Fibroblast of skin of abdomen (primary cell): ENCODE data around the gene MUC5AC.
"Not testable (repeated sequence)": the region's sequence is repeated elsewhere in the genome, so short reads cannot be mapped to it uniquely, and the experiment has no call there.

Source experiments
- DNase-seq: peaks from one replicate; pipeline ENCODE4 v3.0.0-alpha.2; 2013

MUC5AC gene

DNA sequence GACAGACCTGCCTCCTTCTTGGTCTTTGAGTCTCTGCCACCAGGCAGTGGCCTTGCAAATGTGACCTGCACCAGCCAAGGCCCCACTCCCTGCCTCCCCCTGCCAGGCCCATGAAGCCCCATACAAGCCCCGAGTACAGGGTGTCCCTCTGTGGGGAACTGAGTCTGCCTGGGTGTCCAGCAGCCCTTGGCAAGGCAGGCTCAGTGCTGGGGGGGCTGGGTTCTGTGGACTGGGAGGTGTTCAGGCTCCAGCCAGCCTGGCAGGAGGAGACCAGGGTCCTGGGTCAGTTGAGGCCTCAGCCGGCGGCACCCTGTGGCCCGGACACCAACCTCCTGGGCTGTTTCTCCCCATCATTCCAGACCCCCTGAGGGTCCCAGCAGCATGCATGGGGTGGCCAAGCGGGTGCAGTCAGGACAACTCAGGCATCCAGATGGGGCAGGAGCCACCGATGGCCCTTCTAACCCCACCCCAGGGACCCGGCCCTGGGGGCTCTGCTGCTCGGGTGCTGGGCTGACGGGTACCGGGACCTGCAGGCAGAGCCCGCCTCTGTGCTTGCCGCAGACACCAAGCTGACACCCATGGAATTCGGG lies 5.7 kb downstream of the MUC5AC start:
- DNase-seq, result no peak

DNA sequence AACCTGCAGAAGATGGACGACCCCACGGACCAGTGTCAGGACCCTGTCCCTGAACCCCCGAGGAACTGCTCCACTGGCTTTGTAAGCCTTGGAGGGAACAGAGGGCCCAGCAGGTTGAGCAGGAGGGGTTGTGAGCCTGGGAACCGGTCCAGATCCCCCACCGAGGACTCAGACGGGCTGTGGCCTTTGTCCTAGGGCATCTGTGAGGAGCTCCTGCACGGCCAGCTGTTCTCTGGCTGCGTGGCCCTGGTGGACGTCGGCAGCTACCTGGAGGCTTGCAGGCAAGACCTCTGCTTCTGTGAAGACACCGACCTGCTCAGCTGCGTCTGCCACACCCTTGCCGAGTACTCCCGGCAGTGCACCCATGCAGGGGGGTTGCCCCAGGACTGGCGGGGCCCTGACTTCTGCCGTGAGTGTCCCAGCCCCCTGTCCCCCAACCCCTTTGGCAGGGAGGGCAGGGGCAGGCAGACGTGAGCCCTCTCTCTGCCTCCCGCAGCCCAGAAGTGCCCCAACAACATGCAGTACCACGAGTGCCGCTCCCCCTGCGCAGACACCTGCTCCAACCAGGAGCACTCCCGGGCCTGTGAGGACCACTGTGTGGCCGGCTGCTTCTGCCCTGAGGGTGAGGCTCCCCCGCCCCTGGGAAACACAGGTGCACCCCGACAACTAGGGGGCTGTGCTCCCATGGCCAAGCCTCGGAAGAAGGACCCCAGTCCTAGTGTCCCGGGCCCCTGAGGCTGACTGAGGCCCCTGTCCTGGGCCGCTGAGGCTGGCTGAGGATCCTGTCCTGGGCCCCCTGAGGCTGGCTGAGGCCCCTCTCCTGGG lies 6.4 kb downstream of the MUC5AC start:
- no peak for DNase-seq

DNA sequence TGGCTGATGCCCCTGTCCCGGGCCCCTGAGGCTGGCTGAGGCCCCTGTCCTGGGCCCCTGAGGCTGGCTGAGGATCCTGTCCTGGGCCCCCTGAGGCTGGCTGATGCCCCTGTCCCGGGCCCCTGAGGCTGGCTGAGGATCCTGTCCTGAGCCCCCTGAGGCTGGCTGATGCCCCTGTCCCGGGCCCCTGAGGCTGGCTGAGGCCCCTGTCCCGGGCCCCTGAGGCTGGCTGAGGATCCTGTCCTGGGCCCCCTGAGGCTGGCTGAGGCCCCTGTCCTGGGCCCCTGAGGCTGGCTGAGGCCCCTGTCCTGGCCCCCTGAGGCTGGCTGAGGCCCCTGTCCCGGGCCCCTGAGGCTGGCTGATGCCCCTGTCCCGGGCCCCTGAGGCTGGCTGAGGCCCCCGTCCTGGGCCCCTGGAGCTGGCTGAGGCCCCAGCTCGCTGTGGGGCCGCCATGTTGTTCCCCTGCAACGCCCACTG lies 7.1 kb downstream of the MUC5AC start:
- not testable (repeated sequence) for DNase-seq

DNA sequence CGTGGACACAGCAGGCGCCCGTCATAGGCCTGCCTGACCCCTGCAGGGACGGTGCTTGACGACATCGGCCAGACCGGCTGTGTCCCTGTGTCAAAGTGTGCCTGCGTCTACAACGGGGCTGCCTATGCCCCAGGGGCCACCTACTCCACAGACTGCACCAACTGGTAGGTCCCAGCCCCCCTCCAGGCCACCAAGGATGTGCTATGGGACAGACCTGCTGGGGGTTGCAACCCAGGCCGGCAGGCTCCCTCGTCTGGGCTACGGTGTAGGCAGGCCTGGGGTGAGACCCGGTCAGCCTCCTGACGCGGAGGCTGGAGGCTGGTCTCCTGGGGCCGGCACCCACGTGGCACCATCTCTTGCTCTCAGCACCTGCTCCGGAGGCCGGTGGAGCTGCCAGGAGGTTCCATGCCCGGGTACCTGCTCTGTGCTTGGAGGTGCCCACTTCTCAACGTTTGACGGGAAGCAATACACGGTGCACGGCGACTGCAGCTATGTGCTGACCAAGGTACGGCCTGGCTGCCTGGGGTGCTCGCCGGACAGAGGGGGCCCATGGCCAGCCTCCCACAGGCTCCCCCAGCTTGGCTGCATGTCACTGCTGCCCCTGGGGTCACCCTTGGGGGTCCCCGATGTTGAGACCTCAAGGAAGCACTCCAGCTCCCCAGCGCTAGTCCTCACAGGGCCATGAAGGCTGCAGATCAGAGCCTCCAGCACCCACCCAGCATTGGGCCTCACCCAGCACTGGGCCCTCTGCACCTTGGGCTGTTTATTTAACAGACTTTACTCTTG lies 7.7 kb downstream of the MUC5AC start:
- DNase-seq, result no peak

DNA sequence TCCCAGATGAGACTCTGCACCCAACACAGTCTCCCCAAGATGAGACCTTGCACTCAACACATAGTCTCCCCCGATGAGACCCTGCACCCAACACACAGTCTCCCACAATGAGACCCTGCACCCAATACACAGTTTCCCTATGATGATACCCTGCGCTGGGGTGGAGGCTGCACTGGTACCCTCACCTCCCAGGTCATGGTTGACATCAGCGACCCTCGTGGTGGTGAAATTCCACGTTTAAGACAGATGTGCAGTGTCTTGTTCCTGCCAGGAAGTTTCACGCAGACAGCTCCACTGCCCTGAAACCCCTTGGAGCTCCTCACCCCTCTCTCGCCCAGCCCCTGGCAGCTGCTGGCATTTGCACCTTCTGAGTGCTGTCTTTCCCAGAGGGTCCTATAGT lies 9.5 kb downstream of the MUC5AC start:
- DNase-seq, result no peak

DNA sequence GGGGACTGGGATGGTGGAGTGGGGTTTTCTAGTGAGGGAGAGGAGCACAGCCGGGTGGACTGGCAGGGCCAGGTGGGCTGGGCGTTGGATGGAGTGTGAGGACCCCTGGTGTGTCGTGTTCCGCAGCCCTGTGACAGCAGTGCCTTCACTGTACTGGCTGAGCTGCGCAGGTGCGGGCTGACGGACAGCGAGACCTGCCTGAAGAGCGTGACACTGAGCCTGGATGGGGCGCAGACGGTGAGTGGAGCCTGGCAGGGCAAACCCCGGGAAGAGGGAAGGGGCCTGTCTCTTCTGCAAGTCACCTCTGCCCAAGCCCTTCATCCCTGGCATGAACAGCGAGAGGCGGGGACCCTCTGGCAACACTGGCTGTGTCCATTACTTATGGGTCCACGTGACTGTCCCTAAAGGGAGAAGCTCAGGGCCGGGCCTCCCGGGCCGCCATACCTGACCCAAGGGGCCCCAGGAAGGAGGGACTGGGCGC lies 10.0 kb downstream of the MUC5AC start:
- DNase-seq, result no peak

DNA sequence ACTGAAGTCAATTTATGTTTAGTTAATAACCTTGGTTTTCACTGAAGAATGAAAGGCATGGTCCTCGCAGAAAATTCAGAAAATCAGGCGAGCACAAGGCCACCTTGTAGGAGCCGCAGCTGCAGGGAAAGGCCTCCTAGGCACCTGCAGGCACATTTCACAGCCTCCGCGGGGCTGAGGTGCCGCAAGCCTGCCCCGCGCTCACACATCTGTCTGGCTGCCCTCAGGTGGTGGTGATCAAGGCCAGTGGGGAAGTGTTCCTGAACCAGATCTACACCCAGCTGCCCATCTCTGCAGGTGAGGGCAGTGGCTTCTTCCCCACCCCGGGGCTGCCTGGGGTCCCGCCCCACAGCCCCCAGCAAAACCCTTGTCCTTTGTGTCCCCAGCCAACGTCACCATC lies 10.5 kb downstream of the MUC5AC start:
- no peak for DNase-seq

DNA sequence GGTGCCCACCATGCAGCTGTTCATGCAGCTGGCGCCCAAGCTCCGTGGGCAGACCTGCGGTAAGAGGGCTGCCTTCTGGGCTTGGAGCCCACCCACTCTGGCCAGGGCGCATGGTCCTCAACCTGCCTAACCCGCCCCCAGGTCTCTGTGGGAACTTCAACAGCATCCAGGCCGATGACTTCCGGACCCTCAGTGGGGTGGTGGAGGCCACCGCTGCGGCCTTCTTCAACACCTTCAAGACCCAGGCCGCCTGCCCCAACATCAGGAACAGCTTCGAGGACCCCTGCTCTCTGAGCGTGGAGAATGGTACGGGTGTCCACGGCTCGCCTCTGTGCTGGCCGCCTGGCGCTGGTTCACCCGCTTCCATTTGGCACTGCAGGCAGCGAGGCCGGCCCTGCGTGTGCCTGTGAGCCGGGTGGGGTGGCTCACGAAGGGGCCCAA lies 11.0 kb downstream of the MUC5AC start:
- no peak for DNase-seq

DNA sequence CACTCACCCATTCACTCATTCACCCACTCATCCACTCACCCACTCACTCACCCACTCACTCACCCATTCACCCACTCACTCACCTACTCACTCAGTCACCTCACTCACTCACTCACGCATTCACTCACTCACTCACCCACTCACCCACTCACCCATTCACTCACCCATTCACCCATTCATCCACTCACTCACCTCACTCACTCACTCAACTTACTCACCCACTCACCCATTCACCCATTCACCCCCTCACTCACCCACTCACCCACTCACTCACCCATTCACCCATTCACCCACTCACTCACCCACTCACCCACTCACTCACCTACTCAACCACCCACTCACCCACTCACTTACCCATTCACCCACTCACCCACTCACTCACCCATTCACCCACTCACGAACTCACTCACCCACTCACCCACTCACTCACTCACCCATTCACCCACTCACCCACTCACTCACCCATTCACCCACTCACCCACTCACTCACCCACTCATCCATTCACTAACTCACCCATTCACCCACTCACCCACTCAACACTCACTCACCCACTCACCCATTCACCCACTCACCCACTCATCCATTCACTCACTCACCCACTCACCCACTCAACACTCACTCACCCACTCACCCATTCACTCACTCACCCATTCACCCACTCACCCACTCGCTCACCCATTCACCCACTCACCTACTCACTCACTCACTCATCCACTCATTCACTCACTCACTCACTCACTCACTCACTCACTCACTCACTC lies 13.7 kb downstream of the MUC5AC start:
- no peak for DNase-seq

DNA sequence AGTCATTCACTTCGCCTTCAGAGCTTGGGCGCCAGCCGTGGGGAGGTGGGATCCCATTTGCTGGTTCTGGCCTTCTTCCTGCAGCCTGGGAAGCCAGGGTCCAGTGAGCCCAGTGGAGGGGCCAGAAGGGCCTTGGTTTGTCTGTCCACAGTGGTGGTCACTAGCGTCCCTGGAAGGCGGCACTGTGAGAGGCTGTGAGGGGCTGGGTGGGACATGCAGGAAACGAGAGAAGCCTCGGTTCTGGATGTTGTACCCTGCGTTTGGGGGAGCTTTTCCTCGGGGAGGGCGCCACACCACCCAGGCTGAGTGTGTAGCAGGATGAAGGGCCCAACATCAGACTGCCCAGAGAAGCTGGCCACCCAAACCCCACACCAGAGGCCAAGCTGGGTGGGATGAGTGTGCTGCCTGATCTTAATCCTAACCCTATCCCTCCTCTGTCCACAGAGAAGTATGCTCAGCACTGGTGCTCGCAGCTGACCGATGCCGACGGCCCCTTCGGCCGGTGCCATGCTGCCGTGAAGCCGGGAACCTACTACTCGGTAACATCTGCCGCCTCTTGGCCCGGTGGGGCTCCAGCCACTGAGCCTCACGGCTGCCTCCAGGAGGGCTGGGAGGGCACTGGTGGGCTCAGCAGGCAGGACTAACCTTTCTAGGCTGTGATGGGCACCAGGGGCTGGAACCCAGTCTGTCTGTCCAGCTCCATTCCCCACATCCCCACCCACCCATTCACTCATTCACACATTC lies 14.4 kb downstream of the MUC5AC start:
- DNase-seq, result no peak

DNA sequence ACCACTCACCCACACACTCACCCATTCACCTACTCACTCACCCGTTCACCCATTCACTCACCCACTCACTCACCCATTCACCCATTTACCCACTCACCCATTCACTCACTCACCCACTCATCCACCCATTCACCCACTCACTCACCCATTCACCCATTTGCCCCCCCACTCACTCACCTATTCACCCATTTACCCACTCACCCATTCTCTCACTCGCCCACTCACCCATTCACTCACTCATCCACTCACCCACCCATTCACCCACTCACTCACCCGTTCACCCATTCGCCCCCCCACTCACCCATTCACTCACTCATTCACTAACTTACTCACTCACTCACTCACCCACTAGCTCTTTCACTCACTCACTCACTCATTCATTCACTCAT lies 15.0 kb downstream of the MUC5AC start:
- no peak for DNase-seq

DNA sequence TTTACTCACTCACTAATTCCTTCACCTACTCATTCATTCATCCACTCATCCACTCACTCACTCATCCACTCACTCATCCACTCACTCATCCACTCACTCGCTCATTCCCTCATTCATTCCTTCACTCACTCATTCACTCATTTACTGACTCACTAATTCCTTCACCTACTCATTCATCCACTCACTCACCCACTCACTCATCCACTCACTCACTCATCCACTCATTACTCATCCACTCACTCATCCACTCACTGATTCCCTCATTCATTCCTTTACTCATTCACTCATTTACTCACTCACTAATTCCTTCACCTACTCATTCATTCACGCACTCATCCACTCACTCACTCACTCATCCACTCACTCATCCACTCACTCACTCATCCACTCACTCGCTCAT lies 15.6 kb downstream of the MUC5AC start:
- not testable (repeated sequence) for DNase-seq

DNA sequence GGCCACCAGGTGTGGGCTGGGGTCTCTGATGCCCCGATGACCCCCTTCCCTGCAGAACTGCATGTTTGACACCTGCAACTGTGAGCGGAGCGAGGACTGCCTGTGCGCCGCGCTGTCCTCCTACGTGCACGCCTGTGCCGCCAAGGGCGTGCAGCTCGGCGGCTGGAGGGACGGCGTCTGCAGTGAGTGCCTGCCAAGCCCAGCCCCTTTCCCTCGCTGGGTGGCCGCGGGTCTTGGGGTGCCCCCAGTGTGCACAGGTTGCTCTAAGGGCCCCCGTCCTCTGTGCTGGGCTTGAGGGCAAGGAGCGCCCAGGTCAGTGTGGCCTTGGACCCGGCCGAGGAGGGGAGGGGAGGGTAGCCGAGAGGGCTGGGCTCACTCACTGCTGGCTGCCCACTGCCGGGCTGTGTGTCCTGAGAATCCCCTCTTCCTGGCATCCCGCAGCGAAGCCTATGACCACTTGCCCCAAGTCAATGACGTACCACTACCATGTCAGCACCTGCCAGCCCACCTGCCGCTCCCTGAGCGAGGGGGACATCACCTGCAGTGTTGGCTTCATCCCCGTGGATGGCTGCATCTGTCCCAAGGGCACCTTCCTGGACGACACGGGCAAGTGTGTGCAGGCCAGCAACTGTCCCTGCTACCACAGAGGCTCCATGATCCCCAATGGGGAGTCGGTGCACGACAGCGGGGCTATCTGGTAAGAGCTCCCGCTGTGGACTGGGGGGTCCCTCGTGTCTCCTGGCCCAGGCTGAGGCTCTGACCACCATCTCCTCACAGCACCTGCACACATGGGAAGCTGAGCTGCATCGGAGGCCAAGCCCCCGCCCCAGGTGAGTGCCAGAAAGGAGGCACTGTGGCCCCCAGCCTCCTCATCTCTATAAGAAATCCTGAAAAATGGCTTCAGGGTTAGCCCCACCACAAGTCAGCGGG lies 17.0 kb downstream of the MUC5AC start:
- no peak for DNase-seq

DNA sequence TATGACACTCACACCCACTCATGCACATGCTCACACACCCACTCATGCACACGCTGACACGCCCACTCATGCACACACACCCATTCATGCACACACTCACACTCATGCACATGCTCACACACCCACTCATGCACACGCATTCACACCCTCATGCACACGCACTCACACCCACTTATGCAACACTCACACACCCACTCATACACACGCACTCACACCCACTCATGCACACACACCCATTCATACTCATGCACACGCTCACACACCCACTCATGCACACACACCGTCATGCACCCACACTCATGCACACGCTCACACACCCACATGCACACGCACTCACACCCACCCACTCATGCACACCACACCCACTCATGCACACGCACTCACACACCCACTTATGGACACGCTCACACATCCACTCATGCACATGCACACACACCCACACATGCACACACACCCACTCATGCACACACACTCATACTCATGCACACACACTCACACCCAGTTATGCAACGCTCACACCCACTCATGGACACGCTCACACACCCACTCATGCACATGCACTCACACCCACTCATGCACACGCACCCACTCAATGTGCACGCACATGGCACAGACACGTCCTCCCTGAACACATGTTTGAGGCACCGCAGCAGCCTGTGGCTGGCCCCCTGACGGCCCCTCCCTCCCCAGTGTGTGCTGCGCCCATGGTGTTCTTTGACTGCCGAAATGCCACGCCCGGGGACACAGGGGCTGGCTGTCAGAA lies 17.9 kb downstream of the MUC5AC start:
- no peak for DNase-seq

DNA sequence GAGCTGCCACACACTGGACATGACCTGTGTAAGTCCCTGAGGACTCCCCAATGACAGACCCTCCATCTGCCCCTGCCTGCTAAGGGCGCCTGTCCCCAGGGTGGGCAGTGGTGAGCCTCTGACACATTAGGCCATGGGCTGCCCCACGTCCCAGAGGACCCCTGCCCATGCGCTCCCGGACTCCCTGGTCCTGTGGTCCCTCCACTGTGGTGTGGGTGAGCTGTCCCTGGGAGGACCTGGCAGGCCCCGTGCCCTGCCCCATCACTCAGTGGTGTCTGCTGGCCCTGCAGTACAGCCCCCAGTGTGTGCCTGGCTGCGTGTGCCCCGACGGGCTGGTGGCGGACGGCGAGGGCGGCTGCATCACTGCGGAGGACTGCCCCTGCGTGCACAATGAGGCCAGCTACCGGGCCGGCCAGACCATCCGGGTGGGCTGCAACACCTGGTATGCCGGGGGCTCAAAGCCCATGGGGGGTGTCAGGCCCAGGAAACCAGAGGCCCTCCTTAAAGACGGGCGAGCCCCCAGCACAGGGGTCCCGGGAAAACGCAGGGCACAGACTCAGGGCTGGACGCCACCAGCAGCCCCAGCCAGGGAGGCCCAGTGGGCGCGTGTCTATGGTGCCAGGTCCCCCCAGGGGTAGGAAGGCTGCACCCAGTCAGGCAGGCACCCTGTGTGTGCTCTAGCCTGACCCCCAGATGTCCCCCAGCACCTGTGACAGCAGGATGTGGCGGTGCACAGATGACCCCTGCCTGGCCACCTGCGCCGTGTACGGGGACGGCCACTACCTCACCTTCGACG lies 18.7 kb downstream of the MUC5AC start:
- no peak for DNase-seq

DNA sequence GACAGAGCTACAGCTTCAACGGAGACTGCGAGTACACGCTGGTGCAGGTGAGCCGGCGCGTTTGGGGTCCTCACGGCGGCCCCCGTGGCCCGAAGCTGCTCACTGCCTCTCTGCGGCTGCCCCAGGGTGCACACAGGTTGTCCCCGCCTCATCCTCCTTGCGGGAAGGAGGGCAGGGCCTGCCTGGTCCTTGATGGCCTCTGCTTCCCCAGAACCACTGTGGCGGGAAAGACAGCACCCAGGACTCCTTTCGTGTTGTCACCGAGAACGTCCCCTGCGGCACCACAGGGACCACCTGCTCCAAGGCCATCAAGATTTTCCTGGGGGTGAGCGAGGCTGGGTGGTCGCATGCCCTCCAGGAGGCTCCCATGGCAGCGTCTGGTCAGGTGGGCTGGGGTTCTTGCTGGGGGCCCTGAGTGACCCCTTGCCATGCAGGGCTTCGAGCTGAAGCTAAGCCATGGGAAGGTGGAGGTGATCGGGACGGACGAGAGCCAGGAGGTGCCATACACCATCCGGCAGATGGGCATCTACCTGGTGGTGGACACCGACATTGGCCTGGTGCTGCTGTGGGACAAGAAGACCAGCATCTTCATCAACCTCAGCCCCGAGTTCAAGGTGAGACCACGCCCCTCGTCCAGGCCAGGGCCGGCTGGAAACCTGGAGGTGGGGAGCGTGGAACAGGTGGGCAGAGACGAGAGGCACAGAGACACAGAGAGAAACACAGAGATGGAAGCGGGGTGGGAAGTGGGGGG lies 19.4 kb downstream of the MUC5AC start:
- DNase-seq, result no peak

DNA sequence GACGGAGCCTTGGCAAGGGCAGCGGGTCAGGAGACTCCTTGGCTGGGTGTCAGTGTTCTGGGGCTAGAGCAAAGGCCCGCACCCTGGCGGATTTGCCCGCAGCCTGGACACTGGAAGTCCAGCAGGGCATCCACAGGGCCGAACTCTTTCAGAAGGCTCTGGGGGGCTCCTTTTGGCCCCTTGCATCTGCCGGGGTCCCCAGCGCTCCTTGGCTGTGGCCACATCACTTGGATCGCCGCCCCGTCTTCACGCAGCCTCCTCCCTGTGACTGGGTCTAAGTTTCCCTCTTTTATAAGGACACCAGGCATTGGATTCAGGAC lies 20.0 kb downstream of the MUC5AC start:
- no peak for DNase-seq

DNA sequence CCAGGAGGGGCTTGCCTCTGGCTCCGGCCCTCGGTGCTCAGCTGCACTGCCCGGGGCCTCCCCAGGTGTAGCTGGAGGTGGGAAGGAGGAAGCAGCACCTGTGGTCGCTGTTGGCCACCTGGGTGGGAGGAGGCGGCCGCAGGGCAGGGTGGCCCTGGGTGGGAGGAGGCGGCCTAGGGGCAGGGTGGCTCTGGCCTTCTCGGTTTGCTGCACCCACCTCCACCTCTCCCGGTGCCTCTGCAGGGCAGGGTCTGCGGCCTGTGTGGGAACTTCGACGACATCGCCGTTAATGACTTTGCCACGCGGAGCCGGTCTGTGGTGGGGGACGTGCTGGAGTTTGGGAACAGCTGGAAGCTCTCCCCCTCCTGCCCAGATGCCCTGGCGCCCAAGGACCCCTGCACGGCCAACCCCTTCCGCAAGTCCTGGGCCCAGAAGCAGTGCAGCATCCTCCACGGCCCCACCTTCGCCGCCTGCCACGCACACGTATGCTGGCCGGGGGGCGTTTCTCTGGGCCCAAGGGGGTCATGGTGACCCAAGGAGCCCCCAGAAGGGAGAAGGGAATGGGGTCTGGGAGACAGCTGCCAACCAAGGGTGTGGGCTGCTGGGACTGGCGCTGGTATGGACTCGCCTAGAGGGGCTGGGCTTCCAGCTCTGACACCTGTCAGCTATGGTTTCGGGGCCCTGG lies 20.6 kb downstream of the MUC5AC start:
- DNase-seq, result no peak
